IPS-NIHi7 (cell line): ENCODE measurements around the gene HIVEP3.

Experiments
- DNase-seq: peaks from one replicate; pipeline ENCODE4 v3.0.0; 2012; ENCODE audit warnings: mixed read lengths; ENCODE audit errors: extremely low spot score

Gene HIVEP3

GRCh38 chr1:41666981-41667631 lies 251.6 kb downstream of the HIVEP3 start:
- DNase-seq = no peak

- no peak for DNase-seq
Measured at GRCh38 chr1:41665962-41666917, 252.5 kb downstream of the HIVEP3 start.

GRCh38 chr1:41664861-41665640 lies 253.7 kb downstream of the HIVEP3 start:
- DNase-seq = peak; percentile 46

GRCh38 chr1:41663671-41664400 lies 254.9 kb downstream of the HIVEP3 start:
- DNase-seq = no peak

- DNase-seq = peak; percentile 72
Measured at GRCh38 chr1:41662765-41663437, 255.8 kb downstream of the HIVEP3 start.

GRCh38 chr1:41662061-41662764 lies 256.5 kb downstream of the HIVEP3 start:
- peak; percentile 80 for DNase-seq

- DNase-seq = no peak
Measured at GRCh38 chr1:41661428-41662060, 257.2 kb downstream of the HIVEP3 start.

- no peak for DNase-seq
Measured at GRCh38 chr1:41660570-41661427, 257.9 kb downstream of the HIVEP3 start.

GRCh38 chr1:41659903-41660302 lies 258.8 kb downstream of the HIVEP3 start:
- no peak for DNase-seq

- no peak for DNase-seq
Measured at GRCh38 chr1:41659159-41659495, 259.6 kb downstream of the HIVEP3 start.

- no peak for DNase-seq
Measured at GRCh38 chr1:41658431-41659158, 260.1 kb downstream of the HIVEP3 start.

- no peak for DNase-seq
Measured at GRCh38 chr1:41657679-41658295, 260.9 kb downstream of the HIVEP3 start.

GRCh38 chr1:41656825-41657500 lies 261.8 kb downstream of the HIVEP3 start:
- DNase-seq = no peak

- DNase-seq = no peak
Measured at GRCh38 chr1:41656068-41656467, 262.7 kb downstream of the HIVEP3 start.

GRCh38 chr1:41655632-41656031 lies 263.1 kb downstream of the HIVEP3 start:
- DNase-seq = no peak

- DNase-seq = no peak
Measured at GRCh38 chr1:41653574-41653973, 265.1 kb downstream of the HIVEP3 start.
